ENCODE results near the gene PCDHA1. TPM values are rescaled to one million over a fixed set of nuclear protein-coding genes. Genes with fewer than 3 reads are reported as not detected.

The PCDHA1 gene
- total RNA-seq, 1 donor from 2014 or later, result not detected

DNA sequence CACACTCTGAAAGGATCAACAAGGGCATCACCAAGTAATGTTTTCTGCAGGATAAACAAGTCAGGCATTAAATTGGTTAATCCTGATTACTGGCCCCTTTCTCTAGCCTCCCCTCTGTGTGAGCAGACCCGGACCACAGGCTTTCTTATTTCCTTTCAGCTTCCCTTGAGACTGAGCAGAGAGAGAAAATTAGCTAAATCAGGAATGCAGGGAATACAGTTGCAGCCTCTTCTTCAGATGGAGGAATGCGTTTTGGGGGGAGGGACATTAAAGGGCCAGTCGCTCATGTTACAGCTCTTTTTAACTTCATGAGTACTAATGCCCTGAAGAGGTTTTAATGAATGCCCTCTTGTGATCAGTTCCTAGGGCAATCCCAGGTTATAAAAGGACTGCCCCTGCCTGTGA, 200.2 kb downstream of the PCDHA1 start:
- DNase-seq (ENCODE audit: low read depth), result no peak

- DNase-seq (ENCODE audit: low read depth), result no peak
These were observed 202.2 kb downstream of the PCDHA1 start for GRCh38 chr5:140988100-140988499.

- DNase-seq (ENCODE audit: low read depth), result no peak
These were observed 202.7 kb downstream of the PCDHA1 start for GRCh38 chr5:140988608-140989007.

GRCh38 chr5:140989254-140990020, 203.5 kb downstream of the PCDHA1 start:
- DNase-seq (ENCODE audit: low read depth), result no peak

DNA sequence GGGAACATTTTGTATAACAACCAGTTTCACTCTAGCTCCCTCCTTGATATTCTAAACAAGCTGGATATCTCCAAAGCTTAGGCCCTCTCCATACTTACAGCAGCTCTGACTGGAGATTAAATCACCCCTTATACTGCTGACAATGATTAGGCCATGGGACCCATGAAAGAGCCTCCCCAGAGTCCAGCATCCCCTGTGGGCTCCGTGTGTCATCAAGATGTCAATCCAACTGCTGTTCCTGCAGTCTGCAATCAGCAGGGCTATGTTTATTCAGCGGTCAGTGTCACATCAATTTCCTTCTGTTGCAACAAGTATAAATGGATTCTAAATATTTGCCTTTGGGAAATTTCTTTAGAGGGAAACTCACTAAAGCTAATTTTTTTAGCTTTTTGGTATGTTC, 206.9 kb downstream of the PCDHA1 start:
- no peak for DNase-seq (ENCODE audit: low read depth)

DNA sequence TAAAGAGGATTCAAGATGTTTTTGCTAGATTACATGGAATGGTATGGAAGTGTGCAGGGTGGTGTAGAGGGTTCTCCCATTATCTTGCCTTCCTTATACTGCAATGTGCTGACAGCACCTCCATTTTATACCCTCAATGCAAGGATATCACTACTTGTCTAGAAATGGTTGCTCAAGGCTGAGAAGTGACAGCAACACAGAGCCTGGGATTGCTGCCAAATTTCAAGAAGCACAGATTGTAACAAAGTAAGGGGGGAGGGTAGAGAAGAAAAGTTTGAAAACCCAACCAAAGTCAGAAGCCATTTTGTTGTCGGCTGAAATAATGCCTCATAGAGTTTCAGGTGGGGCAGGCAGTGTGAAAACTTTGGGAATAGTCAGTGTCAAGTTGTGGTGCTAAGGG, 210.1 kb downstream of the PCDHA1 start:
- DNase-seq (ENCODE audit: low read depth), result no peak

DNA sequence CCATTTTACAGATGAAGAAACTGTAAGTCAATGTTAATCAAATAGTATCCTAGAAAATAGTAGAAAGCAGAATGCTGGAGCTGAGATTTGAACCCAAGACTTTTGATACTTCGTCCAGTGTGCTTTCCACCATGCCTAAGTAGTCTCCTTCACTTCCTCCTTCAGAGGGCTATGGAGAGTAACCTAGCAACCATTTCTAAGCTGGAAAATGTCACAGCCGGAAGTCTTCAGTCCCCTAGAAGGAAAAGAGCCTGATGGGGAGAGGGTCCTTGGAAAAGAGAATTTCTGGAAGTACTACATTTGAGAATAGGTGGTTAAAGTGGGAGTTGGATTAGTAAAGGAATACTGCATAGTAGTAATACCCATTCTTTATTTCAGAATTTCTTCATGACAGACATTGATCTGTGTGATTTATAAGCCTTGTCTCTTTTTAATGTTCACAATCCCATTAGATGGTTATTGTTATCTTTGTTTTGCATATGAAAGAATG, 213.0 kb downstream of the PCDHA1 start:
- no peak for DNase-seq (ENCODE audit: low read depth)

- no peak for DNase-seq (ENCODE audit: low read depth)
These were observed 215.5 kb downstream of the PCDHA1 start for GRCh38 chr5:141001446-141001843.

- peak; percentile 3 for DNase-seq (ENCODE audit: low read depth)
These were observed 216.1 kb downstream of the PCDHA1 start for GRCh38 chr5:141001844-141002604.

DNA sequence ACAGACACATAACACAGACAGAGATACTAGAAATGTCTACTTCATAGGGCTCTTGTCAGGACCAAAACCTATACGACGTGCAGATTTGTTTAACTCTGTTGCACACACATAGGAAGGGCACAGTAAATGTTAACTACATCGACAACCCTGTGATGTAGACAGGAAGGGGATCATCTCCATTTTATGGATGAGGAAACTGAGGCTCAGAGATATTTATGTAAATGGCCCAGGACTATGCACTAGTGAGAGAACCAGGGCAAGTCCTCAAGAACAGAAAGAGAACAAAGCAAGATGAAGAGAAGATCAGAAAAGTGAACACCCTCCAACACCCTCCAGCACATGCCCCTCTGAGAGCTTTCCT, 216.6 kb downstream of the PCDHA1 start:
- DNase-seq (ENCODE audit: low read depth), result no peak

- DNase-seq (ENCODE audit: low read depth), result no peak
These were observed 217.1 kb downstream of the PCDHA1 start for GRCh38 chr5:141003031-141003430.

DNA sequence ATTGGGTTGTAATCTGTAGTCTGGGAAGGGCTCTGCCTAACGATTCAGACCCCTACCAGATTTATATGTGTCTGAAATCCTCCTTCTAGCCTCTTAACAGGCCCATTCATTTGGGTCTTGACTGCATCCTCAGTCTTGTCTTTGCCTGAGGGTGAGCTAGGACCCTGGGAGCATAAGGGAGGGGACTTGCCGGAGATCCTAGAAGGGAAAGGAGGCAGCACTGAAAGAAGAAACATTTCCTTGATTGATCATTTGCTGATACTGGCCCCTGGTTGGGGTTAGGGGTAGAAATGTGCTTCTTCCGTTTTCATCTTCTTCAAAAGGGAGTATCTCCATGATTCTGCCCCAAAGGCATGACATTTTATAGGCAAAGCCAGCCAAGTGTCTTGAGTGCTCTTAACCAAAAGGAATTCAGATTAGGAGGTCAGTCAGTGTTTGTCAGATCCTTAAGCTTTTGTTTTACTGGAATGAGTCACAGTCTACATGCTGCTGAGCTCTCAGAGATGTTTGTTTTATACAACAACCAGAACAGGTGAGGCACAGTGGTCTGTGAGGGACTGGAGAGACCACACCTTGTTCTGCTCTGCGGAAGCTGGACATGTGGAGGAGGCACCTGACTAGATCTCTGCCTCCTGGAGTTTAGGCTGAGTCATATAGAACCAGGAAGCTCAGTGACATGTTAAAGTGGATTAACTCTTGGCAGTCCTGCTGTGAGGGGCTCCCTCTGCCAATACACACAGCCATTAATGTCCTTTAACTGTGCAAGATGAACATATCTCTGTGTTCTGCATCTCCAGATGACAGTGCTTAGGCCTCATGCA, 218.1 kb downstream of the PCDHA1 start:
- DNase-seq (ENCODE audit: low read depth), result no peak

GRCh38 chr5:141007791-141008190, 221.9 kb downstream of the PCDHA1 start:
- DNase-seq (ENCODE audit: low read depth), result no peak

GRCh38 chr5:141010047-141010793, 224.3 kb downstream of the PCDHA1 start:
- no peak for DNase-seq (ENCODE audit: low read depth)

- DNase-seq (ENCODE audit: low read depth), result no peak
These were observed 232.0 kb downstream of the PCDHA1 start for GRCh38 chr5:141017943-141018342.

GRCh38 chr5:141022384-141022783, 236.4 kb downstream of the PCDHA1 start:
- no peak for DNase-seq (ENCODE audit: low read depth)

GRCh38 chr5:141031006-141031405, 245.1 kb downstream of the PCDHA1 start:
- DNase-seq (ENCODE audit: low read depth), result no peak

- no peak for DNase-seq (ENCODE audit: low read depth)
These were observed 246.7 kb downstream of the PCDHA1 start for GRCh38 chr5:141032626-141033025.

GRCh38 chr5:141039061-141039460, 253.1 kb downstream of the PCDHA1 start:
- DNase-seq (ENCODE audit: low read depth), result no peak

DNA sequence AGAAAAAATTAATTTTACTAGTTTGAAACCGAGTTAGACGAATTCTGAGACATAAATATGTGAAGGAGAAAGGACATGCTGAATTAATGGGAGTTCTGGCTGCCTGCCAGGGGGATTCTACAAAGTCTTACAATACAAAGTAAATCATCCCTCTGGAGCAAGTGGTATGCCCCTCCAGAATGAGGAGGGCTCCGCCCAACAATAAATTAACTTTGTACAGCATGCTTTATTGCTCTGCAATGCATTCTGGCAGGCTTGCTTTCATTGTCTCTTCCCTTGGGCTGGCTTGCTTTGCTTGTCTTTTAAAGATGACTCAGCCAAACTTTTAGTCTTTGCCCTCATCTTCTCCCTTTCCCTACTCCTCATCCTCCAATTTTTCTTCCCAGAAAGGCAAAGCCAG, 253.6 kb downstream of the PCDHA1 start:
- no peak for DNase-seq (ENCODE audit: low read depth)

Data from myocyte (in vitro differentiated cells).